Skeletal muscle satellite cell (primary cell): ENCODE measurements around the gene RFX2.

Experiments
- H3K27me3 ChIP-seq: 2 replicates; pipeline ENCODE4 v1.7.0; 2013; ENCODE audit warnings: low read length; ENCODE audit not compliant: control insufficient read depth, insufficient read depth
- H3K36me3 ChIP-seq: 2 replicates; pipeline ENCODE4 v1.7.0; 2013; ENCODE audit warnings: mild to moderate bottlenecking, control low read depth, low read length; ENCODE audit not compliant: insufficient read depth
- H3K4me1 ChIP-seq: 2 replicates; pipeline ENCODE4 v1.7.0; 2013; ENCODE audit warnings: low read length; ENCODE audit not compliant: control insufficient read depth, insufficient read depth
- H3K4me2 ChIP-seq: 2 replicates; pipeline ENCODE4 v1.7.0; 2013; ENCODE audit warnings: mild to moderate bottlenecking, low read length
- H3K4me3 ChIP-seq: 2 replicates; pipeline ENCODE4 v1.7.0; 2013; ENCODE audit warnings: low read length
- H3K9ac ChIP-seq: 2 replicates; pipeline ENCODE4 v1.7.0; 2013; ENCODE audit warnings: mild to moderate bottlenecking, low read depth, low read length, moderate library complexity
- H3K9me3 ChIP-seq: replicated peaks from 2 replicates; pipeline ENCODE4 v1.7.0; 2013; ENCODE audit warnings: mild to moderate bottlenecking, control low read depth, low read length

Gene RFX2

GRCh38 chr19:6064336-6065073 is 45.8 kb downstream of the RFX2 start:
- no peak overlapping the region for H3K9ac ChIP-seq
- no peaks in the 10 kb centered on the region for H3K27me3 ChIP-seq
- no peaks in the 10 kb centered on the region for H3K9me3 ChIP-seq
- H3K4me2 ChIP-seq, result no peak overlapping the region
- no peak overlapping the region for H3K4me3 ChIP-seq
- peaks cover 27% of the 10 kb centered on the region for H3K4me1 ChIP-seq
- H3K36me3 ChIP-seq, result no peaks in the 10 kb centered on the region

DNA sequence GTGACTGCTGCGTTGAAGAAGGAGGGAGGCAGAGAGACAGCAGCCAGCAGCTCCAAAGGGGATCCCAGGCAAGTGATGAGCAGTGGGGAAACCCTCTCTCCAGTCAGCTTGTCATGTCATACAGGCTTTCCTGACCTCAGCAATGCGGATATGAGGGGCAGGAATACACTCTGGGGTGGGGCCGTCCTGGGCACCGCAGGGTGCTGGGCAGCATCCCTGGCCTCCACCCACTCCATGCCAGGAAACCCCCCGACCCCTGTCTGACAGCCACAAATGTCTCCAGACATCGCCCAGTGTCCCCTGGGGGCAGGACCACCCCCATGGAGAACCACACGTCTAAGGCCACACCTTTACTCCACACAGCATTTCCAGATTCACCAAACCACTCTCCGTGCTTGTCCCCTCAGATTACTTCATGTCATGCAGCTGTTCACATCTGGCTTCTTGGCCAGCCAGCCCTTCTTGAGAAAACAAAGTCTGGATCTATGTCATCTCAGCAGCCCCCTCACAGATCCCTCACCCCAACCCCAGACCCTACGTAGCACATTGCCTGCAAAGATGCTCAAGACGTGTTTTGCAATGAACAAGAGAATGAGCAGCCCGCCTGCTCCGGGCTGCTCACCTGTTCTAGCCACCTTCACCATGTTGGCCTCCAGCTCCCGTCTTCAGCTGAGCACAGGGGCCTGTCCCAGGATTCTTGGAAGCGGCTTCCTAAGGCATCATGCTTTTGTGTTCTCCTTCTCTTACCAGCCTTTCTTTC is 46.5 kb downstream of the RFX2 start:
- Histone ChIP-seq H3K4me1 (peaks cover 27% of the 10 kb centered on the region), H3K9ac (no peak overlapping the region), H3K9me3 (no peaks in the 10 kb centered on the region), H3K27me3 (no peaks in the 10 kb centered on the region), H3K36me3 (no peaks in the 10 kb centered on the region), H3K4me3 (no peak overlapping the region), H3K4me2 (no peak overlapping the region)

- Histone ChIP-seq H3K36me3 (no peaks in the 10 kb centered on the region), H3K27me3 (no peaks in the 10 kb centered on the region), H3K4me3 (no peak overlapping the region), H3K4me2 (no peak overlapping the region), H3K4me1 (peaks cover 27% of the 10 kb centered on the region), H3K9ac (no peak overlapping the region), H3K9me3 (no peaks in the 10 kb centered on the region)
These were observed 47.2 kb downstream of the RFX2 start for GRCh38 chr19:6062961-6063575.

- peaks cover 31% of the 10 kb centered on the region for H3K4me1 ChIP-seq
- H3K4me3 ChIP-seq, result no peak overlapping the region
These were observed 48.0 kb downstream of the RFX2 start for GRCh38 chr19:6062274-6062673.

DNA sequence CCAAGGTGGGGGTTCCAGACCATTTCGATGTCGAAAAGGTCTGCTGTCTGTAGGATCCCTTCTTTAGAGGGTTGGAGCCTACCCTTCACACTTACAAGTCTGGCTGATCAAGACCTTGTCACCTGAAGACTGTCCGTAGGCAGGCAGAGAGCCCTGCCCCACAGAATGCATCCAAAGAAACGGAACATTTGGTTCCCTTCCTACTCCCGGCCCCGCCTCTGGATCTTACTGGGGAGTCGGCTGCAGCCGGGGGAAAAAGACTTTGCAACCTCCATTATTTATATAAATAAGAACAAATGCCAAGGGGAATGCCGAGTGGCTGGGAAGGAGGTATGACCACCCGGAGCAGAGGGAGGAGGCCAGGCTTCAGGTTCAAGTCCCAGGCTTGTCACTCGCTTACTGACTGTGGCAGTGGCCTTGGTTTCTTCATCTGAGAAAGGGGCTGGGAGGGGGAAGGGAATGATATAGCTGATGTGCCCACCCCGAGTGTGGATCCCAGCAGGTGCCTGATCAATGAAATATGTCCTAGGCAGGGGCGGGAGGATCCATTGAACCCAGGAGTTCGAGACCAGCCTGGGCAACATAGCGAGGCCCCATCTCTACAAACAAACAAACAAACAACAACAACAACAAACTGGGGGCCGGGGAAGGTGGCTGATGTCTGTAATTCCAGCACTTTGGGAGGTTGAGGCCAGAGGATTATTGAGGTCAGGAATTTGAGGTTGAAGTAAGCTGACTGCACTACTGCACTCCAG is 48.7 kb downstream of the RFX2 start:
- peaks cover 31% of the 10 kb centered on the region for H3K4me1 ChIP-seq
- no peaks in the 10 kb centered on the region for H3K9me3 ChIP-seq
- H3K27me3 ChIP-seq, result no peaks in the 10 kb centered on the region
- H3K9ac ChIP-seq, result no peak overlapping the region
- H3K4me3 ChIP-seq, result no peak overlapping the region
- H3K36me3 ChIP-seq, result no peaks in the 10 kb centered on the region
- no peak overlapping the region for H3K4me2 ChIP-seq

More at GRCh38 chr19:6062274-6062673, 48.0 kb downstream of the RFX2 start:
- H3K36me3 ChIP-seq, result no peaks in the 10 kb centered on the region
- H3K4me2 ChIP-seq, result no peak overlapping the region
- H3K9me3 ChIP-seq, result no peaks in the 10 kb centered on the region
- no peaks in the 10 kb centered on the region for H3K27me3 ChIP-seq
- no peak overlapping the region for H3K9ac ChIP-seq

GRCh38 chr19:6060600-6061375 is 49.5 kb downstream of the RFX2 start:
- Histone ChIP-seq H3K4me1 (peaks cover 27% of the 10 kb centered on the region), H3K4me3 (no peak overlapping the region), H3K4me2 (no peak overlapping the region), H3K36me3 (no peaks in the 10 kb centered on the region), H3K27me3 (no peaks in the 10 kb centered on the region), H3K9me3 (no peaks in the 10 kb centered on the region), H3K9ac (no peak overlapping the region)

DNA sequence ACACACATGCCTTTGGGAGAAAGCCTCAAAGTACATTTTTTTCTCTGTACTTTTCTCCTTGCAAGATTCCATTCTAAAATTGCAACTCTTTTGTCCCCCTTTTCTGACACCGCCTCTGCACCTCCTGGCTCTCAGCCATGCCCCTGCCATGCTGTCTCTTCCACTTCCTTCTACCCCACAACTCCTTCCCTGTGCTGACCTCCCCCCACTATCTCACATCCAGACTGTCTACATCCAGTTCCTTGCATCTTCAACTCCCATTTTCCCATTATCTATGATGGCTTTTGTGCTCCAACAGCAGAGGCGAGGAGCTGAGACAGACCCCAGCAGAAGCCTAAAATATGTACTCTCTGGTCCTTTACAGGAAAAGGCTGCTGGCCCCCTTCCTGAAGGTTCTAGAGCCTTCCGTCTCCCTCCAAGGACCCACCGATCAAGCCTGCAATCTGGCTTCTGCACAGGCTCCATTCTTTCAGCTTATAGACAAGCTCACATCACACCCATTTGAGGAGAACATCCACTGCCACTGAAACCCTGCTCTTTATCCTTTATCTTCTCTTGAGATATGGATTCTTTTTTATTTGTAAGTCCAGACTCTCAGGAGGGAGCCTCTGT is 50.2 kb downstream of the RFX2 start:
- no peaks in the 10 kb centered on the region for H3K9me3 ChIP-seq
- H3K9ac ChIP-seq, result no peak overlapping the region
- H3K4me3 ChIP-seq, result no peak overlapping the region
- no peaks in the 10 kb centered on the region for H3K27me3 ChIP-seq
- peaks cover 23% of the 10 kb centered on the region for H3K4me1 ChIP-seq
- H3K4me2 ChIP-seq, result no peak overlapping the region
- H3K36me3 ChIP-seq, result no peaks in the 10 kb centered on the region

DNA sequence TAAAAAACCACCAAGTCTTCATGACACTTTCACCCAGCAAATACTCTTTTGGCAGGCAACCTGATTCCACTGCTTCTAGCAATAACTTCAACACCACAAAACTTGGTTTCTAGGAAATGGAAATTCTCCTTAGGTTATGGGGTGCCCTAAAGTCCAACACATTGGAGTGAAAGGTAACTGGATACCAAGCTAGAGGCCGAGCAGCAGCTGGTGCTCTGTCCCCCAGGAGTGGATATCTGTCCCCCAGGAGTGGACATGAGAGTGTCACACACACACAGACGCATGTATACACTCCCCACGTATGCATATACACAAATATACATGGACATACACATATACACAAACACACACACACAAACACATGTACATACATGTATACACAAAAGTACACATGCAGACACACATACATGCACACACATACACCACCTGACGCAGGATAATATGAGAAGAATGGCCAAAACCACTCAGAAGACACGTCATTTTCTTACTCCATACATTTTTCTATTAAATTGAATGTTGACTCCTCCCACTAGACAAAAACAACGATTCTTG is 50.8 kb downstream of the RFX2 start:
- no peak overlapping the region for H3K4me2 ChIP-seq
- H3K36me3 ChIP-seq, result no peaks in the 10 kb centered on the region
- no peaks in the 10 kb centered on the region for H3K9me3 ChIP-seq
- no peak overlapping the region for H3K4me3 ChIP-seq
- peaks cover 22% of the 10 kb centered on the region for H3K4me1 ChIP-seq
- no peak overlapping the region for H3K9ac ChIP-seq
- H3K27me3 ChIP-seq, result no peaks in the 10 kb centered on the region

- no peak overlapping the region for H3K4me3 ChIP-seq
- H3K4me2 ChIP-seq, result no peak overlapping the region
- no peaks in the 10 kb centered on the region for H3K36me3 ChIP-seq
- no peaks in the 10 kb centered on the region for H3K9me3 ChIP-seq
- H3K9ac ChIP-seq, result no peak overlapping the region
- peaks cover 17% of the 10 kb centered on the region for H3K4me1 ChIP-seq
- H3K27me3 ChIP-seq, result no peaks in the 10 kb centered on the region
These were observed 51.6 kb downstream of the RFX2 start for GRCh38 chr19:6058518-6059201.
